ENCODE results near the gene AQP6. TPM values are rescaled to one million over a fixed set of nuclear protein-coding genes. Genes with fewer than 3 reads are reported as not detected.

The AQP6 gene
- total RNA-seq, 1 experiment from 2014 or later = not detected

DNA sequence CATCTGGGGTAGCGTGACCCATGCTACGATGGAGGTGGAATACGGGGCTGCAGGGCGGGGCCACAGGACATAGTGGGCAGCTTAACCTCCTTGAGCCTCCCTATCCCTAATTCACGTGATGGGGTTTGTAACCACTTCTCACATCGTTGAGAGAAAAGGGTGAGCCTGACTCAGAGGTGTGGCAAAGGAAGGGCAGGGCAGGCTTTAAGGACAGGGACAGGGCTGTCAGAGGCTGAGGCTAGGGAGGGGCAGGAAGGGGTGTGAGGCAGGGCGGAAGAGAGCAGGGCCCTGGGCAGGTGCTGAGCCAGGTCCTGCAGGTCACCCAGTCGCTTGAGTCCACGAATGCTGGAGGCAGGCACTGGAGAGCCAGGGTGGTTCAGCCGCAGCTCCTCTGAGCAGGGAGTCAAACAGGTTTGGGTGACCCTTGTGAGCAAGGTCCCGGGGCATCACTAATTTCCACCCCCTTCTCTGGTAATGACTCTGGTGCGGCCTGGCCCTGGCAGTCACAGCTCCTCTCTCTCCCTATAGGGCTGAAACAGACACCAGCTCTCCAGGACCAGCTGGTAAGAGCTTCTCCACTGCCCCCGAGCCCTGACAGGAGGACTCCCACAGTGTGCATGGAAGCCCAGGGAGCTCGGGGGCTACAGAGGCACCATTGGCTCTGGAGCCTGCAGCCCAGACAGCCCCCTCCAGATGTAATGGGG lies 29.7 kb upstream of the AQP6 start:
- DNase-seq (ENCODE audit: low read depth) = no peak

DNA sequence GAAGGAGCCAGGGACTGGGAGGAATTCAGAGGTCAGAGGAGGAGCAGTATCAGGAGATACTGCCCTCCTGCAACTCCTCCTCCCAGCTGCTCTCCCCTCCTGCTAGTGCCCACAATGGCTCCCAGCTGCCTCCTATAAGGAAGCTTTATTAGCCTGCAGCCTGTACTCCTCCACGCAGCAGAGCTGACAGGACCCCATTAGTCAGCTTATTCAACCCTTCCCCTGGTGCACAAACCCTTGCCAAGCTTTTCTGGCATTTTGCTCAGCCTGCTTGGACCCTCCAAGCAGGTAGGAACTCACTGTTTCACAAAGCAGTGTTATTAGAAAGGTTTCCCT lies 29.2 kb upstream of the AQP6 start:
- DNase-seq (ENCODE audit: low read depth) = no peak

- DNase-seq (ENCODE audit: low read depth) = no peak
These were observed 28.7 kb upstream of the AQP6 start for GRCh38 chr12:49944046-49944445.

GRCh38 chr12:49944718-49945117 lies 28.0 kb upstream of the AQP6 start:
- DNase-seq (ENCODE audit: low read depth) = no peak

DNA sequence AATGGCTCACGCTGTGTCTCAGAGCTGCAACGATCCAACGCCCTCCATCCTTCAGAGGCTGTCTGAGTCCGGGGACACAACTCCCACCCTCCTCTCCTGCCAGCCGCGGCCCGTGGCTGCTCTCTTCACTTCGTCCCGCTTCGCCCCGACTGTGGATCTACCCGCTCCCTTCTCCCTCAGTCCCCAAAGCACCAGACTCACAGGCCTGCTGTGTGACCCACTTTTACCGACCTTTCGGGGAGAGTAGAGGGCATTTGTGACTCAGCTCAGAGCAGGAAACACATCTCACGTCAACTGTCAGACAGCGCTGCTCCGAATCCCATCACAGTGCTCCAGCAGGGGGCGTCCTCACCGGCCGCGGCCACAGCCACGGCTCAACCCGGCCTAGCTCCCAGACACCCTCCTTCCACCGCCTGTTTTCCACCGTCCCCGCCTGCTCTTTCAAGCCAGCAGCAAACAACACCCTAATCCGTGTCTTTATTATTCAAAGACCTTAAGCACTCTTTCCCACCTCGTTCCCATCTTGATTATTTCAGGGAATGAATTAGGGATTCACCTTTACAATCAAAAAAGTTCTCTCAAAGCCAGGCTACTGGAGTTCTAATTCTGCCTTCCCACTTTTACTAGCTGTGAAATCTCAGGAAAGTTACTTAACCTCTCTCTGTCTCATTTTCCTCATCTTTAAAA lies 27.2 kb upstream of the AQP6 start:
- peak; percentile 76 for DNase-seq (ENCODE audit: low read depth)

- no peak for DNase-seq (ENCODE audit: low read depth)
These were observed 26.7 kb upstream of the AQP6 start for GRCh38 chr12:49946086-49946485.

DNA sequence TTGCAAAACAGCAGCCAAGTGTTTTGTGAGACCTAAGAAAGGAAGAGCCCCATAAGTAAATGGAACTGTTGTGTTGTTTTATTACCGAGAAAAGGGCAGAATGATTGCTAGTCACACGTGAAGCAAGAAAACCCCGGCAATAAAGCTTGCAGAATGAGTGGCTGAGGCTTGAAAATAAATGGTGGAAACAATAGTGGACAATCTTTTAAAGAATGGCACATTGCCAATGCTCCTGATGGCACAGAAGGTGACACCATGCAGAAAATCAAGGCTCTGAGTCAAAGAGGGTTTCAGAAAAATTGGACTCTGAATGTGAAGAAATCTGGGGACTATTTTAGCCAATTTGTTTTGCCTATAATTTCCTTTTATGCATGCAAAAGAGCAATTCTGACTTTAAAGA lies 26.2 kb upstream of the AQP6 start:
- DNase-seq (ENCODE audit: low read depth) = no peak

DNA sequence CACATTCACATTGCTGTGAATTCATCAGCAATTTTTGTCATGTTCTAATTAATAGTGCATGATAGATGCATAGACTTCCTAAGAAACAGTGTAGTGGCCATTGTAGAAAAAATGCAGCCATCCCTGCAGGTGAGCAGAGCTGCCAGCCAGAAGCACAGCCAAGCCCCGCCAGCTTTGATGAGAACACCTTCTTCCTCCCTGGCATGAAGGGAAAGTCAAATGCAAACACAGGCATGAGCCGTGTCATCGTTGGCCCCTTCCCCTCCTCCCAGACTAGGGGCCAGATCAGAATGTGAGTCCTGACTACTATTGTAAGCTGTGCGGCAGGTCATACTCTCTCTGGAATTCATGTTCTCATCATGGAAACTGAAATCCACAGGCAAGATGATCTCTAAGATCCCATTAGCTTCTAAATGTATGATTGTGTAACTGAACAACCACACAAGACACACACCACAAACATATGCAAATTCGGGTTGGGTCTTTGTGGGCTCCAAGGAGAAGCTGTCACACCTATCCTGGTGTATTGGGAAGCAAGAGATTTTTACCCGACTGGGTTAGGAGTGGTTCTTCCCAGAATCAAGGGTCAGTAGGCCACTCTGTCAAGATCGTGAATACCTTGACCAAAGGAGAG lies 25.0 kb upstream of the AQP6 start:
- DNase-seq (ENCODE audit: low read depth) = no peak

- DNase-seq (ENCODE audit: low read depth) = no peak
These were observed 23.6 kb upstream of the AQP6 start for GRCh38 chr12:49948866-49949845.

- no peak for DNase-seq (ENCODE audit: low read depth)
These were observed 22.9 kb upstream of the AQP6 start for GRCh38 chr12:49949866-49950265.

- DNase-seq (ENCODE audit: low read depth) = no peak
These were observed 22.2 kb upstream of the AQP6 start, which contains the start of gene AQP2 for GRCh38 chr12:49950273-49951251. TSS of gene AQP2 (plus strand) at chr12:49950737. CDS start at chr12:49950831, 94 bp downstream.

DNA sequence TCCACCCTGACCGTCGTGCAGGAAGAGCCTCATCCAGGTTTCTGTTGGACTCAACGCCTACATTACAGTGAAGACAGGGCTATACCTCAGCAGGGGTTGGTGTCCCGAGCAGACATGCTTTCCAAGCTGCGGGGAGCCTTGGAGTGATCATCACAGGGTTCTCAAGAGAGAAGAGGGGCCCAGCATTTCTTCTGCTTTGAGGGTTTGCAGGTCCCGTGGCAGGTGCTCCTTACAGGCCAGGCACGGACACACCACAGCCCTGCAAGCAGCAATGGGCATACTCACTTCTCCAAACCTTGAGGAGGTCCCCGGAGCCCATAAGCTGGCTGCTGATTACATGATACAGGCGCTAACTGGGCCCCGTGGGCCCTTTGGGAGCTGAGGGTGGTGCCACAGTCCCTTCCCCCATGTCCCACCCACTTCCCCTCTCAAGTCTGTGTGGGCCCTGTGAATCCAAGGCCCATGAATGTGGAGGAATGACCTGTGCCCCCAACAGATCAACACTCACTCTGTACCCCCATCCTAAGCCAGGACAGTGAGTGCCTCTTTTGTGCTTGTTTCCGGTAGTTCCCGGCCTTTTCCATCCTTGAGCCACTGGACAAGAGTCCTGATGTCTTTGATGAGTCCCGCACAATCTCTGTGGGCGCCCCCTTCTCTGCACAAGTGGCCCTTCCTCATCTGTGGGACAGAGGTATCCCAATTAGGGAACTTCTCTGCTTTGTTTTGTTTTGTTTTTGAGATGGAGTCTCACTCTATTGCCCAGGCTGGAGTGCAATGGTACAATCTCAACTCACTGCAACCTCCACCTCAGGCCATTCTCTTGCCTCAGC lies 21.1 kb upstream of the AQP6 start:
- no peak for DNase-seq (ENCODE audit: low read depth)

DNA sequence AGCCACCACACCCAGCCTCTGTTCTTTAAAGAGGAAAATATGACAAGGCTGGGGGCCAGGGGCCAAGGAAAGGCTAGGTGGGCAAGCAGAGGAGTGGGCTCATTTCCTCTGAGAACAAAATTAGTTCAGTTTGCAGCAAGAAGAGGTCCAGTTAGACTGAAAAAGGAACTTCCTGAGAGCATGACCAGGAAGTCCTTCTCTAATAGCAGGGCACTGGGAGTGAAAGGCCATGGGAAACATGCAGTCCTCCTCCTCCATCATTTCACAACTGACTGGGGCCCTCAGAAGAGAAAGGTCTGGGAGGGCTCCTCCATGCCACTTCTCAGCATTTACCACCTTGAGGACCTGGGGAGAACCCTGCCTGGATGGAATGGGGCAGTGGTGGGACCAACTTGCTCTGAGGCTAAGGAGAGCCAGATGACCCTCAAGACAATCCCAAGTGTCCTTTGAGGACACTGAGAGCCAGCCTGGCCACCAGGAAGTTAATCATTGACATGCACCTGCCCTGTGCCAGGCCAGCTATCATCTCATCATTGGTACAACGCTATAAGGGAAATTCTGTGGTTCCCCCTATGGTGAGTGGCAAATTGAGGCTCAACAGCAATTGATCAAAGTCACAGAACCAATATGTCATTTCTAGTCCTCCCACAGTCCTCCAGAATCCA lies 20.2 kb upstream of the AQP6 start:
- DNase-seq (ENCODE audit: low read depth) = no peak

GRCh38 chr12:49953151-49953550 lies 19.6 kb upstream of the AQP6 start:
- DNase-seq (ENCODE audit: low read depth) = no peak

DNA sequence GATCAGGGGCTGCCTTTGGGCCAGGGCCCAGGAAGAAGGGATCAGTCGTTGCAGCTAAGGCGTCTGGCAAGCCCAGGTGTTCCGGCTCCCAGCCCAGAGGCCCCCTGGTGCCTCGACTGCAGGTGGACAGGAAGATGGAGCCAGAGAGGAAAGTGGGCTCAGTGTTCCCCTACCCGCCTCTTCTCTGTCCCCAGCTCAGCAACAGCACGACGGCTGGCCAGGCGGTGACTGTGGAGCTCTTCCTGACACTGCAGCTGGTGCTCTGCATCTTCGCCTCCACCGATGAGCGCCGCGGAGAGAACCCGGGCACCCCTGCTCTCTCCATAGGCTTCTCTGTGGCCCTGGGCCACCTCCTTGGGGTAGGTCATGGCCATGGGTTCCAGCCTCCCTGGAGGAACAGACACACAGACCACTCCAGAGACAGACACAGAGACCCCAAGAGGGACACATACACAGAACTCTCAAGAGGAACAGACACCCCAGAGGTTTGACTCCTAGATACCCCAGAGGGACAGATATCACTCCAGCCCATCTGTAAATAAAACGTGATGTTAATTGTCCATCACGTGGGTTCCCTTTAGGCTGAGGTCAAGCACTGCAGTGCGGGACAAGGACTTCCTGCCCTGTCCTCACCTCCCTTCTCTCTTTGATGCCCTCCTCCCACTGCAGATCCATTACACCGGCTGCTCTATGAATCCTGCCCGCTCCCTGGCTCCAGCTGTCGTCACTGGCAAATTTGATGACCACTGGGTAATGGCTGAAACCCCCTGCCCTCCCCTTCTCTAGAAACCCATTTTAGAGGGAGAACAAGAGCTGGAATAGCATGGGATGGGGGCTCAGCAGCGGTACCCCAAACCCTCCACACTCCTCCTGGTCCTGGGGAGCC lies 18.5 kb upstream of the AQP6 start:
- DNase-seq (ENCODE audit: low read depth) = no peak

DNA sequence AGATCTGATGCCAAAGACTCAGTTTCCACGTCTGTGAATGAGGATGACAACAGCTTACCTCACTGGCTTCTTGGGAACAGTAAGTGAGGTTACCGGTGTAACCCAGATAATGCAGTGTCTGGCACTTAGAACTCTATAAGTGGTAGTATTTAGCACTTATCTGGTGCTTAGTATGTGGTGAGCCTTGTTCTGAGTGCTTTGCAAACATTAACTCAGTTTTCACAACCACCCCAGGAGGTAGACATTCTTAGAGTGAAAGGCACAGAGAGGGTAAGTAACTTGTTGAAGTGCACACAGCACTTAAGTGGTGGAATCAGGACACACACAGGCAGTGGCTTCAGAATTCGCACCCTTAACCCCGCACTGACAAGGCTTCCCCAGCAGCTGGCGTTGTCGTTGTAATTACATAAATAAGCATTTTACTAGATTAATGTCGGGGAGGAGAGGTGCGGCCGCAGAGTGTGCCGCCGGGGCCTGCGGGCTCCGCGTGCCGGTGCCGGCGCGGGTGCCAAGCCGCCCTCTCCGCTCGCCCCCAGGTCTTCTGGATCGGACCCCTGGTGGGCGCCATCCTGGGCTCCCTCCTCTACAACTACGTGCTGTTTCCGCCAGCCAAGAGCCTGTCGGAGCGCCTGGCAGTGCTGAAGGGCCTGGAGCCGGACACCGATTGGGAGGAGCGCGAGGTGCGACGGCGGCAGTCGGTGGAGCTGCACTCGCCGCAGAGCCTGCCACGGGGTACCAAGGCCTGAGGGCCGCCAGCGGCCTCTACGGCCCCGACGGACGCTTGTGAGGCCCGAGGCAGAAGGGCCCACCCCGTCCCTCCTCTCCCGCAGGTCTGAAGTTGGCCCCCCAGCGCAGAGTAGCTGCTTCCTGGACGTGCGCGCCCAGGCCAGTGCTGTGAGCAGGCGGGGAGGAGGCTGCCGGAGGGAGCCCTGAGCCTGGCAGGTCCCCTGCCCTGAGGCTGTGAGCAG lies 17.6 kb upstream of the AQP6 start:
- no peak for DNase-seq (ENCODE audit: low read depth)

Measured in LHCN-M2 (cell line).